ENCODE measurements around the gene DAPK1.

DAPK1 gene

DNA sequence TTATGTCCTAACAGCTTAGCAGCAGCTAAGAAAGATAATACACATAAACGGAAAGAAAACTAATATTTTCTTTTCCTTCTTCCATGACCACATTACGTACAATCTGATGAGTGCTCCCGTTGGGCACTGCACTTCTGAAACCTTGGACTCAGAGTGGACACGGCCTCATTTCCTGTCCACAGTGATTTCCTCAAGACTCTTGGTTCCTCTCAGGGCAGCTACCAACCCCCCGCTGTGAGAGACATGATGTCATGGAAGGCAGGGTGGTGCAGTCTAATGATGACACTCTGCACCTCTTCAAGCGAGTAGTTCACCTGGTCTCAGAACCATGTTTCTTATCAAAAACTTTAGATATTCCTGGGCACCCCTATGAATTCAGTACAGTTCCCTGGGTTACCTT lies 159.5 kb downstream of the DAPK1 start:
- H3K4me3 ChIP-seq (ENCODE audit: low read depth in 1 of 2, low read length in 2 of 2): no peak overlapping the region
- no peak overlapping the region for H3K27ac ChIP-seq (ENCODE audit: low read depth, low read length)
- H3K27me3 ChIP-seq (ENCODE audit: control insufficient read depth in 1 of 2, insufficient read depth in 2 of 2, low read length in 2 of 2): no peaks in the 10 kb centered on the region
- no peak overlapping the region for H3K9ac ChIP-seq (ENCODE audit: low read depth in 1 of 2, low read length in 2 of 2)
- H3K4me1 ChIP-seq (ENCODE audit: control insufficient read depth in 1 of 2, insufficient read depth in 2 of 2, low read length in 2 of 2): no peaks in the 10 kb centered on the region
- H3K9me3 ChIP-seq (ENCODE audit: control insufficient read depth in 1 of 2, low read length in 2 of 2): no peaks in the 10 kb centered on the region
- peaks cover 20 to 33% of the 10 kb centered on the region in 2 donors for H3K36me3 ChIP-seq (ENCODE audit: control insufficient read depth in 1 of 2, insufficient read depth in 2 of 2, low read length in 2 of 2)

DNA sequence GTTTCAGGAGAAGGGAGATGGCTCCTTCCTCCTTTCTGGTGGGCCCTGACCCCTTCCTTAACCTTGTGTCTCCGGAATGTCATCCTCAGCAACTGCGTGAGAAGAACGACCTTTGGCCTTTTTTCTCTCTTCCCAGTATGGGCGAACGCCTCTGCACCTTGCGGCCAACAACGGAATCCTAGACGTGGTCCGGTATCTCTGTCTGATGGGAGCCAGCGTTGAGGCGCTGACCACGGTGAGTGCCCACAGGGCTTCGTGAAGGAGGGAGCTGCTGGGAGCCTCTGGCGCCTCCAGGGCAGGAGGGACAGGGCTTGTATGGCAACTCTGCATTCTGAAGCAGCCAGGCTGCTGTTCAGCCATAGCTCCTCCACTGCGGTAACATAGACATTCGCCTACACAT lies 160.2 kb downstream of the DAPK1 start:
- peaks cover 20 to 33% of the 10 kb centered on the region in 2 donors for H3K36me3 ChIP-seq (ENCODE audit: control insufficient read depth in 1 of 2, insufficient read depth in 2 of 2, low read length in 2 of 2)
- H3K27me3 ChIP-seq (ENCODE audit: control insufficient read depth in 1 of 2, insufficient read depth in 2 of 2, low read length in 2 of 2): no peaks in the 10 kb centered on the region
- no peaks in the 10 kb centered on the region for H3K9me3 ChIP-seq (ENCODE audit: control insufficient read depth in 1 of 2, low read length in 2 of 2)
- no peak overlapping the region for H3K27ac ChIP-seq (ENCODE audit: low read depth, low read length)
- no peak overlapping the region for H3K9ac ChIP-seq (ENCODE audit: low read depth in 1 of 2, low read length in 2 of 2)
- no peak overlapping the region for H3K4me3 ChIP-seq (ENCODE audit: low read depth in 1 of 2, low read length in 2 of 2)
- H3K4me1 ChIP-seq (ENCODE audit: control insufficient read depth in 1 of 2, insufficient read depth in 2 of 2, low read length in 2 of 2): no peaks in the 10 kb centered on the region

DNA sequence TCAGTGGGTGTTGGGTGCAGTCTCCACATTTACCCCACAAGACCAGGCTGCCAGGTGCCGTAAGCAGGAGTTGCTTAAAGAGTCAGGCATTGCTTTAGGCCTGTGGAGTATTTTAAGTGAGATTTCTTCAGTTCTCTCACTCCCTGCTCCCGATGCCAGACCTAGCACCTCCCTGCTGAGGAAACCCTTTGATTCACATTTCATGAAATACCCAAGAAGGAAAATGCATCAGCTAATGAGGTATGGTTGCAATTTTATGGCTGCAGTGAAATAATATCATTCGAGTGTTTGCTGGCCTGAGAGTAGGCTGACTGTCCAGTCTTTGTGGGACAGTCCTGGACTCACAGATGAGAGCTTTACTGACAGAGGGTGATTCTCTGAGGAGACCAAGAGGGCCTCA lies 160.8 kb downstream of the DAPK1 start:
- no peaks in the 10 kb centered on the region for H3K27me3 ChIP-seq (ENCODE audit: control insufficient read depth in 1 of 2, insufficient read depth in 2 of 2, low read length in 2 of 2)
- H3K9ac ChIP-seq (ENCODE audit: low read depth in 1 of 2, low read length in 2 of 2): no peak overlapping the region
- no peak overlapping the region for H3K27ac ChIP-seq (ENCODE audit: low read depth, low read length)
- no peaks in the 10 kb centered on the region for H3K4me1 ChIP-seq (ENCODE audit: control insufficient read depth in 1 of 2, insufficient read depth in 2 of 2, low read length in 2 of 2)
- H3K9me3 ChIP-seq (ENCODE audit: control insufficient read depth in 1 of 2, low read length in 2 of 2): no peaks in the 10 kb centered on the region
- no peak overlapping the region for H3K4me3 ChIP-seq (ENCODE audit: low read depth in 1 of 2, low read length in 2 of 2)
- H3K36me3 ChIP-seq (ENCODE audit: control insufficient read depth in 1 of 2, insufficient read depth in 2 of 2, low read length in 2 of 2): peaks cover 20 to 33% of the 10 kb centered on the region in 2 donors

DNA sequence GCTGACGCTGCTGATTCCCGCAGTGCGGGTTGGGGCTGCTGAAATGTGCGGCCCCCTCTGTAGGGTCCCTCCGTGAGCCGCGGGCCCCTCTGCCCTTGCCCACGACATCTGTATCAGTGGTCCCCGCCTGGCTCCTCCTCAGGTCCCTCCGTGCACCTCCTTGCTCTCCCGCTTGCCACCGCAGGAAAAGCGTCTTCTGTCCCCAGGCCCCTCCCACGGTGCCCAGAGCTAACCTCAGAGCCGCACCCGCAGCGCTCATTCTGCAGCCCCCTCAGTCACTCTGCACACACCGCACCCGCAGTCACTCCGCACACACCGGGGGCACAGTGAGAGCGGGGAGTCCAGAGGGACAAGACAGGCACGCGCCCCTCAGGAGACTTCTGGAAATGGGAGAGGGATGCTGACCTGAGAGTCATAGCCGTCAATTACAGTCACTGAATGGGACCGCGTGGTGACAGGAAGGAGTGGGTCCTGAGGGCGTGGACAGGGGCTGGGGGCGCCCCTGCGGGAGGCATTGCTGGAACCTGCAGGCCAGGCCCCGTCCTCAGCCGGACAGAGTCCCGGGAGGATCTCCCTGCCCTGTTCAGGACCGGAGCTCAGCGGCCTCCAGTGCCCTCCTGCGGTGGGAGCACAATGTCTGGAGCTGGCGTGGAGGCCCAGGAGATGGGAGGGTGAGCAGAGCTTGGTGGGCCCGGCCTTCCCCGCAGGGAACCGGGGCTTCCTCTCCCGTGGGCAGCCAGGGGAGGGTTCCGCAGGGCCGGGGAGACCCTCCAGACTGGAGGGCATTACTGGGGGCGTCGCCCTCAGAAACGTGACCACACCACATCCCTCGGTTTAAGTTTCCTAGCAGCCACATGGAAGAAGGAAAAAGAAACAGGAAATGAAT lies 162.1 kb downstream of the DAPK1 start:
- Histone ChIP-seq H3K4me1 (ENCODE audit: control insufficient read depth in 1 of 2, insufficient read depth in 2 of 2, low read length in 2 of 2) (no peaks in the 10 kb centered on the region), H3K9ac (ENCODE audit: low read depth in 1 of 2, low read length in 2 of 2) (no peak overlapping the region), H3K9me3 (ENCODE audit: control insufficient read depth in 1 of 2, low read length in 2 of 2) (no peaks in the 10 kb centered on the region), H3K4me3 (ENCODE audit: low read depth in 1 of 2, low read length in 2 of 2) (no peak overlapping the region), H3K27me3 (ENCODE audit: control insufficient read depth in 1 of 2, insufficient read depth in 2 of 2, low read length in 2 of 2) (no peaks in the 10 kb centered on the region), H3K27ac (ENCODE audit: low read depth, low read length) (no peak overlapping the region), H3K36me3 (ENCODE audit: control insufficient read depth in 1 of 2, insufficient read depth in 2 of 2, low read length in 2 of 2) (peaks cover 20 to 39% of the 10 kb centered on the region in 2 donors)

DNA sequence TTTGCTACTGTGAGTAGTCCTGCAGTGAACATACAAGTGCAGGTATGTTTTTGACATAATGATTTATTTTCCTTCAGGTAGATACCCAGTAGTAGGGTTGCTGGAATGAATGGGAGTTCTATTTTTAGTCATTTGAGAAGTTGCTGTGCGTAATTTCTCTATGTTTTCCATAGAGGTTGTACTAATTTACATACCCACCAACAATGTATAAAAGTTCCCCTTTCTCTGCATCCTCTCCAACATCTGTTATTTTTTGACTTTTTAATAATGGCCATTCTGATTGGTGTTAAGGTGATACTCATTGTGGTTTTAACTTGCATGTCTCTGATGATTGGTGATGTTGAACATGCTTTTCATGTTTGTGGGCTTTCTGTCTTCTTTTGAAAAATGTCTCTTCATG lies 163.6 kb downstream of the DAPK1 start:
- no peak overlapping the region for H3K27ac ChIP-seq (ENCODE audit: low read depth, low read length)
- no peaks in the 10 kb centered on the region for H3K4me1 ChIP-seq (ENCODE audit: control insufficient read depth in 1 of 2, insufficient read depth in 2 of 2, low read length in 2 of 2)
- no peaks in the 10 kb centered on the region for H3K9me3 ChIP-seq (ENCODE audit: control insufficient read depth in 1 of 2, low read length in 2 of 2)
- no peak overlapping the region for H3K9ac ChIP-seq (ENCODE audit: low read depth in 1 of 2, low read length in 2 of 2)
- H3K4me3 ChIP-seq (ENCODE audit: low read depth in 1 of 2, low read length in 2 of 2): no peak overlapping the region
- H3K27me3 ChIP-seq (ENCODE audit: control insufficient read depth in 1 of 2, insufficient read depth in 2 of 2, low read length in 2 of 2): no peaks in the 10 kb centered on the region
- peaks cover 20 to 33% of the 10 kb centered on the region in 2 donors for H3K36me3 ChIP-seq (ENCODE audit: control insufficient read depth in 1 of 2, insufficient read depth in 2 of 2, low read length in 2 of 2)

DNA sequence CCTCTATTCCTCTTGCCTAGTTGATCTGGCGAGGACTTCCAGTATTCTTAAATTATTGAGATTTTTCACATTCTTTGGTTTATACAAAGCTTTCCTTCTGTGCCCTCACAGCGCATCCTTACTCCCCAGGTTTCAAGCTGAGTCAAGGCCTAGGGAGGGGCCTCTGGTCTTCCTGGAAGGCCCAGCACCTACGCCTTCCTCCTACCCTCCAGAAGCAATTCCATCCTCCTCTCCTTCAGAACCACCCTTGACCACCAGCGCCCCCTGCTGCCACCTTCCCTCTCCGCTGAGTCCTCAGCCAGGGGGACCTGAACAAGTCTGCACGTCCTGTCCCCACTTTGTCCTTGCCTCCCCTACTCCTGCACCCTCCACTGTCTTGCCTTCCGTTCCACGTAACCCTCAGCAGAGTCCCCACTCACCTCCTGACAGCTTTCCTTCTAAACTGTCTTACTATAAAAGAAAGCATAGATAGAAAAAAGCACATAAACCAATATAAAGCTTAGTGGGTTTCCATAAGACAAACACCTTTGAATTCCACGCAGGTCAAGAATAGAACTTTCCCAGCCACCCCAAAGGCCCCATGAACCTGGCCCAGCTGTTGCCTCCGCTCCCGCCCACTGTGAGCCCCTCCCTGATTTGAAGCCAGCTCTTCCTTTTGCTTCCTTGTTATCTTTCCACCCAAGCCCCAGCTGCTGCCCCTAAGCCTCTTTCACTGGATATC lies 165.3 kb downstream of the DAPK1 start:
- H3K27ac ChIP-seq (ENCODE audit: low read depth, low read length): no peak overlapping the region
- H3K27me3 ChIP-seq (ENCODE audit: control insufficient read depth in 1 of 2, insufficient read depth in 2 of 2, low read length in 2 of 2): no peaks in the 10 kb centered on the region
- H3K36me3 ChIP-seq (ENCODE audit: control insufficient read depth in 1 of 2, insufficient read depth in 2 of 2, low read length in 2 of 2): peaks cover 22 to 39% of the 10 kb centered on the region in 2 donors
- no peak overlapping the region for H3K9ac ChIP-seq (ENCODE audit: low read depth in 1 of 2, low read length in 2 of 2)
- H3K9me3 ChIP-seq (ENCODE audit: control insufficient read depth in 1 of 2, low read length in 2 of 2): peaks cover 5 to 8% of the 10 kb centered on the region in 2 donors
- no peak overlapping the region for H3K4me3 ChIP-seq (ENCODE audit: low read depth in 1 of 2, low read length in 2 of 2)
- no peaks in the 10 kb centered on the region for H3K4me1 ChIP-seq (ENCODE audit: control insufficient read depth in 1 of 2, insufficient read depth in 2 of 2, low read length in 2 of 2)

DNA sequence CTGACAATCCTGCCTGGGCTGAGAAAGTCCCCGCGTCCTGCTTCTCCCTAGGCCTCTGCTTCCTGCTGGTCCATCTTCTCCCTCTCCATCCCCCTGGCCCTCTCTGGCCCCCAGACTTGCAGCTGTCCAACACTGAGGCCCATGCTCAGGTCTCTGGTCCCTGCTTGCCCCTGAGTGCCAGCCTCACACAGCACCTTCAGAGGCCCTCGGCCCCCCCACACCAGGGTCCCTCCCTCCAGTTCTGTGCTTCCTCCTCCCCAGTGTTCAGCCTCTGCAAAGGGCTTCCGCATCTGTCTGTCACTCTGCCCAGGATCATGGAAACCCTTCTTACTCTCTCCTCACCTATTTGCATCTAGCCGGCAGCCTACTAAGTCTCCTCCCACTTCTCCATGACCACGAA lies 165.9 kb downstream of the DAPK1 start:
- Histone ChIP-seq H3K4me3 (ENCODE audit: low read depth in 1 of 2, low read length in 2 of 2) (no peak overlapping the region), H3K9me3 (ENCODE audit: control insufficient read depth in 1 of 2, low read length in 2 of 2) (peaks cover 5 to 8% of the 10 kb centered on the region in 2 donors), H3K36me3 (ENCODE audit: control insufficient read depth in 1 of 2, insufficient read depth in 2 of 2, low read length in 2 of 2) (peaks cover 20 to 36% of the 10 kb centered on the region in 2 donors), H3K9ac (ENCODE audit: low read depth in 1 of 2, low read length in 2 of 2) (no peak overlapping the region), H3K27me3 (ENCODE audit: control insufficient read depth in 1 of 2, insufficient read depth in 2 of 2, low read length in 2 of 2) (no peaks in the 10 kb centered on the region), H3K27ac (ENCODE audit: low read depth, low read length) (no peak overlapping the region), H3K4me1 (ENCODE audit: control insufficient read depth in 1 of 2, insufficient read depth in 2 of 2, low read length in 2 of 2) (no peaks in the 10 kb centered on the region)

DNA sequence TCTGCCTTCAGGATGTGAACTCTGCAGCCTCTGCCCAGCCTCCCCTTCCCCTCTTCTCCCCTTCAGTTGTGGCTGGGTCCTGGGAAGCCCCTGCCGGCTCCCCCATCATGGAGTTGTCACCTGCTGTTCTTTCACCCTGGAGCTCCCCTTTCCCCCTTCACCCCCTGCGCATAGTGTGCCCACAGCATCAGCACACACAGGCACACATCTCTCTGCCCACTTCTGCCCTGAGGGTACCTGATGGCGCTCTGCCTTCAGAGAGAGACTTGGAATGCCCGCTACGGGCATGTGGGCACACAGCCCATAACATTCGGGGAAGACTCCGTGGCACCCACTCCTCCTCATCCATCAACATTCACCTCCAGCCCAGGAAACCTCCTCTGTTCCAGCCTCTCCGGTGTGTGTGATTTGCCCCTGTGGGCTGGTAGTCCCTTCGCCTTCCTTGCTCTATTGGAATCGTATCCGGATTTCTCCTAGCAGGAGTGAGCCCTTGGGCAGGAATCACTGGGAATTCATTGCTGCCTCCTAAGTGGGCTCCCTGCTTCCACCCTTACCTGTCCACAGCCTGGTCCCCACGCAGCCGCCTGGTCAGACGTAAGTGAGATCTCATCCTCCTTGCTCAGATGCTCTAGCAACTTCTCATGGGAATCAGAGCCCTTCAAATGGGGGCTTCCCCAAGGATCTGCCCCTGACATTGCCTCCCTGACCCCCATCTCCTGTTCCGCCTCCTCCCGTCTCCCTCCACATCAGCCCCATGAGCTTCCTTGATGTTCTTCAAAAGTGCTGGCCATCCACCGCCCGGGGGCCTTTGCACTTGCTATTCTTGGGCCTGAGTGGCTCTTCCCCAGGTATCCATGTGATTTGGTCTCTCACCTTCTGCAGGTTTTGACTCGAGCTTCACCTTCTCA lies 166.7 kb downstream of the DAPK1 start:
- Histone ChIP-seq H3K27ac (ENCODE audit: low read depth, low read length) (no peak overlapping the region), H3K36me3 (ENCODE audit: control insufficient read depth in 1 of 2, insufficient read depth in 2 of 2, low read length in 2 of 2) (peaks cover 14 to 30% of the 10 kb centered on the region in 2 donors), H3K9ac (ENCODE audit: low read depth in 1 of 2, low read length in 2 of 2) (no peak overlapping the region), H3K9me3 (ENCODE audit: control insufficient read depth in 1 of 2, low read length in 2 of 2) (peaks cover 5 to 8% of the 10 kb centered on the region in 2 donors), H3K4me3 (ENCODE audit: low read depth in 1 of 2, low read length in 2 of 2) (no peak overlapping the region), H3K4me1 (ENCODE audit: control insufficient read depth in 1 of 2, insufficient read depth in 2 of 2, low read length in 2 of 2) (no peaks in the 10 kb centered on the region), H3K27me3 (ENCODE audit: control insufficient read depth in 1 of 2, insufficient read depth in 2 of 2, low read length in 2 of 2) (no peaks in the 10 kb centered on the region)

DNA sequence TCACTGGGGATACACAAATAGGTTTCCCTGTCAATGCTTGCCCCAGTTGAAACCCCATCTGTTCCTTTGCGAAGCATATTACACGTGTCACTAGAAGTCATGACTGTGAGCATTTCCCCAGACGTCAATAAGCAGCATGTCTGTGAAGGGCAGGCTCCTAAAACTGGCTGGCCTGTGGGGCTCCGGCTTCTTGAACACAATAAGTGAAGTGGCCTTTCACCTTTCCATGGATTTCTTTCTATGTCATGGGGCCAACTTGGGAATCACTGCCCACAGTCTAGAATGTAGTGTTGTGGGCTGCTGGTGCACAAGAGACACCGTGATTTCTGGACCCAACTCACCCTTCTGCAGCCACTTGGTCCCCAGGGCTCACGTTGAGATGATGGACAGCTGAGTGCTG lies 167.8 kb downstream of the DAPK1 start:
- no peak overlapping the region for H3K4me3 ChIP-seq (ENCODE audit: low read depth in 1 of 2, low read length in 2 of 2)
- H3K4me1 ChIP-seq (ENCODE audit: control insufficient read depth in 1 of 2, insufficient read depth in 2 of 2, low read length in 2 of 2): no peaks in the 10 kb centered on the region
- H3K27ac ChIP-seq (ENCODE audit: low read depth, low read length): no peak overlapping the region
- no peak overlapping the region for H3K9ac ChIP-seq (ENCODE audit: low read depth in 1 of 2, low read length in 2 of 2)
- peaks cover 5 to 8% of the 10 kb centered on the region in 2 donors for H3K9me3 ChIP-seq (ENCODE audit: control insufficient read depth in 1 of 2, low read length in 2 of 2)
- H3K36me3 ChIP-seq (ENCODE audit: control insufficient read depth in 1 of 2, insufficient read depth in 2 of 2, low read length in 2 of 2): peaks cover 14 to 26% of the 10 kb centered on the region in 2 donors
- no peaks in the 10 kb centered on the region for H3K27me3 ChIP-seq (ENCODE audit: control insufficient read depth in 1 of 2, insufficient read depth in 2 of 2, low read length in 2 of 2)
